Peyer's patch (tissue), 4 donors: ENCODE measurements around the gene XKRX.

Source experiments
- POLR2A ChIP-seq, 2 donors: fragments of 450-650 bp; IDR thresholded peaks; one replicate each; pipeline ENCODE4 v1.5.1; 2017; ENCODE audit warnings: antibody characterized with exemption in 2 of 2, mild to moderate bottlenecking in 2 of 2, moderate library complexity in 2 of 2
- TF ChIP-seq, protein P1 (sequence below), 6 experiments: fragments of 450-650 bp in 4 of 6; fragments of 200-600 bp in 2 of 6; sonication (generic) in 1 of 6; IDR thresholded peaks; one replicate each; pipeline ENCODE4 v1.5.1; 2017 to 2019; ENCODE audit warnings: antibody characterized with exemption in 6 of 6, mild to moderate bottlenecking in 3 of 6, moderate library complexity in 1 of 6

DNA sequence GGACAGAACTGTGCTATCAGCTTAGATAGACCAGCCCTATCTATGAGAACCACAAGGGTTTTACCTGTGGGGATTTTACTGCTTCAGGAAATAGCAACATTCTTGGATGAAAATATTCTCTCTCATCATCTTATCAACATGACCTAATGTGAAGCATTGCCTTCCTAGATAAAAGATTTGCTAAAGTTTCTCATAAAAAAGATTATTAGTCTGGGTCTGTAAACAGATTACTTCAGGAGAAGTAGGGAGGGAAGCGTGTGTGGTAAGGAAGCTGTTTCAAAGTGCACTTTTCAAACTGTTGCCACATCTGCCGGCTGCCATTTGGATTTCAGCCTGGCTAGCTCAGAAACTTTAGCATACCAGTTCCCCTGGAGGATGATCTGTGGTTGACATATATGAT is 54.4 kb downstream of the XKRX start, which contains the start of gene NOX1:
- TF ChIP-seq, protein P1, sequence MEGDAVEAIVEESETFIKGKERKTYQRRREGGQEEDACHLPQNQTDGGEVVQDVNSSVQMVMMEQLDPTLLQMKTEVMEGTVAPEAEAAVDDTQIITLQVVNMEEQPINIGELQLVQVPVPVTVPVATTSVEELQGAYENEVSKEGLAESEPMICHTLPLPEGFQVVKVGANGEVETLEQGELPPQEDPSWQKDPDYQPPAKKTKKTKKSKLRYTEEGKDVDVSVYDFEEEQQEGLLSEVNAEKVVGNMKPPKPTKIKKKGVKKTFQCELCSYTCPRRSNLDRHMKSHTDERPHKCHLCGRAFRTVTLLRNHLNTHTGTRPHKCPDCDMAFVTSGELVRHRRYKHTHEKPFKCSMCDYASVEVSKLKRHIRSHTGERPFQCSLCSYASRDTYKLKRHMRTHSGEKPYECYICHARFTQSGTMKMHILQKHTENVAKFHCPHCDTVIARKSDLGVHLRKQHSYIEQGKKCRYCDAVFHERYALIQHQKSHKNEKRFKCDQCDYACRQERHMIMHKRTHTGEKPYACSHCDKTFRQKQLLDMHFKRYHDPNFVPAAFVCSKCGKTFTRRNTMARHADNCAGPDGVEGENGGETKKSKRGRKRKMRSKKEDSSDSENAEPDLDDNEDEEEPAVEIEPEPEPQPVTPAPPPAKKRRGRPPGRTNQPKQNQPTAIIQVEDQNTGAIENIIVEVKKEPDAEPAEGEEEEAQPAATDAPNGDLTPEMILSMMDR (IDR thresholded peaks at IDR 0.05): no peak
- no peak for TF ChIP-seq POLR2A (IDR thresholded peaks at IDR 0.05)
